Measurements from ENCODE around the gene HOMEZ.
"Not testable (repeated sequence)": the region's sequence is repeated elsewhere in the genome, so short reads cannot be mapped to it uniquely, and the experiment has no call there.

Gene HOMEZ

GRCh38 chr14:23227566-23227965 is 58.4 kb downstream of the HOMEZ start:
- H3K9me3 ChIP-seq (ENCODE audit: control insufficient read depth, low read length) = no peaks in the 10 kb centered on the region
- H3K4me3 ChIP-seq (ENCODE audit: insufficient read depth, low read depth, low read length, poor library complexity, severe bottlenecking) = no peak overlapping the region
- no peaks in the 10 kb centered on the region for H3K27me3 ChIP-seq (replicated peaks; ENCODE audit: control insufficient read depth, insufficient read depth, low read length, poor library complexity, severe bottlenecking)
- H3K36me3 ChIP-seq (ENCODE audit: control insufficient read depth, insufficient read depth, low read length) = no peaks in the 10 kb centered on the region
- no peak for DNase-seq
- H3K4me1 ChIP-seq (ENCODE audit: control insufficient read depth, insufficient read depth, low read length, poor library complexity, severe bottlenecking) = no peaks in the 10 kb centered on the region
- no peak overlapping the region for H3K27ac ChIP-seq (ENCODE audit: insufficient read depth, low read length, poor library complexity, severe bottlenecking)

GRCh38 chr14:23224958-23225357 is 61.0 kb downstream of the HOMEZ start:
- H3K27me3 ChIP-seq (replicated peaks; ENCODE audit: control insufficient read depth, insufficient read depth, low read length, poor library complexity, severe bottlenecking); H3K9me3 ChIP-seq (ENCODE audit: control insufficient read depth, low read length); H3K4me3 ChIP-seq (ENCODE audit: insufficient read depth, low read depth, low read length, poor library complexity, severe bottlenecking); H3K36me3 ChIP-seq (ENCODE audit: control insufficient read depth, insufficient read depth, low read length); H3K27ac ChIP-seq (ENCODE audit: insufficient read depth, low read length, poor library complexity, severe bottlenecking); H3K4me1 ChIP-seq (ENCODE audit: control insufficient read depth, insufficient read depth, low read length, poor library complexity, severe bottlenecking); DNase-seq: not testable (repeated sequence)

Data from effector memory CD4-positive, alpha-beta T cell (primary cell).